Thoracic aorta (tissue), 2 donors: ENCODE results near the gene STARD10. TPM values are rescaled to one million over a fixed set of nuclear protein-coding genes. Genes with fewer than 3 reads are reported as not detected.

Experiments used
- ATAC-seq: fragments of 150-250 bp; one replicate; pipeline ENCODE4 v1.8.0; 2017; ENCODE audit warnings: low read depth; ENCODE audit not compliant: insufficient number of reproducible peaks, low FRiP score
- DNase-seq: peaks from one replicate; pipeline ENCODE4 v3.0.0-alpha.2; 2020; ENCODE audit warnings: low spot score
- H3K27ac ChIP-seq, 2 donors: fragments of 200-600 bp; sonication (generic); 1 replicate in 1 of 2; 2 replicates in 1 of 2; pipeline ENCODE4 v1.5.1; 2016; ENCODE audit warnings: mild to moderate bottlenecking in 2 of 2, moderate library complexity in 2 of 2
- H3K27me3 ChIP-seq: fragments of 200-600 bp; sonication (generic); replicated peaks from 2 replicates; pipeline ENCODE4 v1.6.0; 2016; ENCODE audit warnings: mild to moderate bottlenecking; ENCODE audit not compliant: insufficient read depth
- H3K36me3 ChIP-seq: fragments of 200-600 bp; sonication (generic); one replicate; pipeline ENCODE4 v1.5.1; 2016
- H3K4me1 ChIP-seq, 2 donors: fragments of 200-600 bp; sonication (generic); 1 replicate in 1 of 2; 2 replicates in 1 of 2; pipeline versions ENCODE4 v1.5.1 to v1.6.0; 2016; ENCODE audit warnings: low read depth in 2 of 2, mild to moderate bottlenecking in 1 of 2; ENCODE audit not compliant: control insufficient read depth in 1 of 2
- H3K4me3 ChIP-seq: fragments of 200-600 bp; sonication (generic); 2 replicates; pipeline ENCODE4 v1.5.1; 2016; ENCODE audit warnings: mild to moderate bottlenecking
- H3K9me3 ChIP-seq: fragments of 200-600 bp; sonication (generic); 2 replicates; pipeline ENCODE4 v1.5.1; 2016
- total RNA-seq, 2 donors: library from RNA; depleted of rRNA; stranded (reverse); fragments of >200 nt; gene quantifications; one replicate each; pipeline versions ENCODE4 v1.1.0 to v1.2.3, GENCODE V29; 2016
- TF ChIP-seq, protein P1 (sequence below): fragments of 200-600 bp; sonication (generic); IDR thresholded peaks from one replicate; pipeline ENCODE4 v1.5.1; 2019; ENCODE audit warnings: antibody characterized with exemption

Gene STARD10
- total RNA-seq, 2 donors from 2014 or later: 24.3 to 57.3 TPM

DNA sequence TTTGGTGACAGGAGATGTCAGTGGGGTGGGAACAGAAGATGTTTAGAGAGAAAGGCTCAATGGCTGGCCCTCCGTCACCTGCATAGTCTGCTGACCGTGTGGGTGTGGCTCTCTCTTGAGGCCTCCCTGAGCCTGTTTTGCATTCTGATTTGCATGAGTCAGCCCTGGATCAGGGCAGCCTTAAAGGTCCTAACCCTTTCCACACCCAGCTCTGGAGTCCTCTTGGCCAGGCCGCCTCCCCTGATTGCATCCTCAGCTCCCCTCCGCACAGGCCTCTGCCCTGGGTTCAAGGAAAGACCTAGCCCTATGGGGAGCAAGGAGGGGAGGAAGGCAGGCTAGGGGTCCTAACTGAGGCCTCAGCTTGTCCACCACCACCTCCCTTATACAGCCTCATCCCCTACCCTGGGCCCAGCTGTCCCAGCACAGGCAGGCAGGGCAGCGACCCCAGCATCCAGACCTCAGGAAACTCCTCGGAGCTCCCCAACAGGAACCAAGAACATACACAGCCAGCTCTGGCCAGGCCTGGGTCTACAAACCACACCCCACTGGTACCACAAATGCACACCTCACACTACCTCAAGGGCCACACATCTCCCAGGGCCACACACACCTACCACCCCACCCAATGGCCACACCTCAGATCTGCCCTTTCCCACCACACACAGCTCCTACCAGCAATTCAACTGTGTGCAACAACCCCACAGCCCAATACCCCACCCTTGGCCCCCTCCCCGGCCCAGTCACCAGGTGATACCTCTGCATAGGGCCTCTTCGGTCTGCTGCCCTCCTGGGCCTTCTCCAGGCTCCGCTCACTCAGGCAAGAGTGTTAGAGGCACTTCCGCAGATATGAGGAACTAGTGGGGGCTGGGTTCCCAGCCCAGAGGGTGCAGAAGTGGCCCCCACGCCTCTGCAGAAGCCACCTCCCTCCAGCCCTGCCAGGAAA, 55.4 kb downstream of the STARD10 start:
- no peak overlapping the region for H3K27ac ChIP-seq
- peak overlapping the region; percentile 14 for H3K4me3 ChIP-seq
- peaks cover 13 to 27% of the 10 kb centered on the region in 2 donors for H3K4me1 ChIP-seq
- no peaks in the 10 kb centered on the region for H3K27me3 ChIP-seq
- H3K36me3 ChIP-seq: no peaks in the 10 kb centered on the region
- TF ChIP-seq, protein P1, sequence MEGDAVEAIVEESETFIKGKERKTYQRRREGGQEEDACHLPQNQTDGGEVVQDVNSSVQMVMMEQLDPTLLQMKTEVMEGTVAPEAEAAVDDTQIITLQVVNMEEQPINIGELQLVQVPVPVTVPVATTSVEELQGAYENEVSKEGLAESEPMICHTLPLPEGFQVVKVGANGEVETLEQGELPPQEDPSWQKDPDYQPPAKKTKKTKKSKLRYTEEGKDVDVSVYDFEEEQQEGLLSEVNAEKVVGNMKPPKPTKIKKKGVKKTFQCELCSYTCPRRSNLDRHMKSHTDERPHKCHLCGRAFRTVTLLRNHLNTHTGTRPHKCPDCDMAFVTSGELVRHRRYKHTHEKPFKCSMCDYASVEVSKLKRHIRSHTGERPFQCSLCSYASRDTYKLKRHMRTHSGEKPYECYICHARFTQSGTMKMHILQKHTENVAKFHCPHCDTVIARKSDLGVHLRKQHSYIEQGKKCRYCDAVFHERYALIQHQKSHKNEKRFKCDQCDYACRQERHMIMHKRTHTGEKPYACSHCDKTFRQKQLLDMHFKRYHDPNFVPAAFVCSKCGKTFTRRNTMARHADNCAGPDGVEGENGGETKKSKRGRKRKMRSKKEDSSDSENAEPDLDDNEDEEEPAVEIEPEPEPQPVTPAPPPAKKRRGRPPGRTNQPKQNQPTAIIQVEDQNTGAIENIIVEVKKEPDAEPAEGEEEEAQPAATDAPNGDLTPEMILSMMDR: no peak
- no peaks in the 10 kb centered on the region for H3K9me3 ChIP-seq
- DNase-seq (no peak), ATAC-seq (no peak)

DNA sequence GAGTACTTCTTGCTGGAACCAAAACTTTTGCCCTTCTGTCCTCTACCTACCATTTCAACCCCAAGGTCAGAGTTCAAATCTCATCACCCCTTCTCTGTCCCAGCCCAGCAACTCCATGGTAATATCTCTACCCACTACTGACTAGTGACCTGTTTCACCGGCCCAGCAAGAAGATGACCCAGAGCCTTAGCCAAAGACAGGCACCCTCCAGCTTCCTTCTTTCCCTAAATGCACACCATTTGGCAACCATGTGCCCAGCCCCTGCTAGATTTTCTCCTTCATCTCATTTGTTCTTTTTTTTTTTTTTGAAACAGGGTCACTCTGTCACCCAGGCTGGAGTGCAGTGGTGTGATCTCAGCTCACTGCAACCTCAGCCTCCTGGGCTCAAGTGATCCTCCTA, 56.5 kb downstream of the STARD10 start:
- TF ChIP-seq, protein P1: no peak
- Histone ChIP-seq H3K4me1 (peaks cover 13 to 16% of the 10 kb centered on the region in 2 donors), H3K27ac (peak overlapping the region in 1 of 2 donors; percentile 57), H3K4me3 (no peak overlapping the region), H3K9me3 (no peaks in the 10 kb centered on the region), H3K36me3 (no peaks in the 10 kb centered on the region), H3K27me3 (no peaks in the 10 kb centered on the region)
- DNase-seq: no peak
- ATAC-seq: no peak

DNA sequence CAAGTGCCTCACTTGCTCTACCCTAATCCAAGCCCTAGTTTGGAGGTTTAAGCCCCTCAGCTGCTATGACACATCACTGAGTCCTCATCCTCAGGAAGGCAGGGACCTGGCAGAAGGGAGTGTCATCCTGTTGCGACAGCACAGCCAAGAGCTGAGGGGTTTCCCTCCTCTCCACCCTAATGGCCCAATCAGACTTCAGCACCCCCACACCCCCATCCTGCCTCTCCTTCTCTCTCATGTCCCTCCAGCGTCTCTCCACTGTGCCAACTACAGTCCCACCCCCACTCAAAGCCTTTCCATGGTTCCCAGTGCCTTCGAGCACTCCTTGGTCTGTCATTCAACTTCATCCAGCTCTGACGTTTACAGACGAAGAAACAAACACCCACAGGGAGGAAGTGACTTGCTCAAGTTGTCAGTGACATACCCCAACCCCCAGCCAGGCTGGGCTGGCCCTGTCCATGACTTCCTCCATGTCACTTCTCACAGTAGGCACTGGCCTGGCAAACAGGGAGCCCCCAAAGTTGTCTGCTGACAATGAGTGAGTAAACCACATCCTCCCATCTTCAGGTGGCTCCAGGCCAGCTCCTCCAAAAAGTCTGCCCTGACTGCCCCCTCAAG, 57.3 kb downstream of the STARD10 start:
- Histone ChIP-seq H3K36me3 (no peaks in the 10 kb centered on the region), H3K4me1 (peaks cover 10% of the 10 kb centered on the region in 2 donors), H3K27me3 (no peaks in the 10 kb centered on the region), H3K9me3 (no peaks in the 10 kb centered on the region), H3K27ac (peak overlapping the region; percentile 11 to 57), H3K4me3 (no peak overlapping the region)
- ATAC-seq (no peak), DNase-seq (no peak)
- TF ChIP-seq, protein P1: no peak

DNA sequence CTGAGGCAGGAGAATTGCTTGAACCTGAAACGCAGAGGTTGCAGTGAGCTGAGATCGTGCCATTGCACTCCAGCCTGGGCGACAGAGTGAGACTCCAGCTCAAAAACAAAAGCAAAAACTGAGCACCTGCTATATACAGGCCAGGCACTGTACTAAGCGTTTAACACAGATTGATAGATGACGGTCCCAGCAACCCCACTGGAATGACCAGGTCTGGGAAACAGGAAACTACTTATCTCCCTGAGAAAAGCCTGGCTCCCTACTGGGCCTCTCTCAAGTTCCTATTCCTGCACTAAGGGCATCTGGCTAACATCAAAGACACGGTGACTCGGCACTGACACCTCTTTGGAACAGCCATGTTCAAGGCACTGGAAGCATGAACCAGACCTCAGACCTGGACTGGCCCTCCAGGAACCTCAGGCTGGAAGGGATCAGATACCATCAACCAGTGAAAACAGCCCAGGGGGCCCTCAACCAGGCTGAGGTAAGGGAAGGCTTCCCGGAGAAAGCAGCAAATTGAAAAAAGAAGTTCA, 58.3 kb downstream of the STARD10 start:
- no peaks in the 10 kb centered on the region for H3K9me3 ChIP-seq
- H3K27me3 ChIP-seq: no peaks in the 10 kb centered on the region
- TF ChIP-seq, protein P1: no peak
- no peaks in the 10 kb centered on the region for H3K36me3 ChIP-seq
- H3K4me3 ChIP-seq: no peak overlapping the region
- DNase-seq: no peak
- peak overlapping the region in 1 of 2 donors; percentile 7 for H3K27ac ChIP-seq
- peaks cover 4 to 10% of the 10 kb centered on the region in 2 donors for H3K4me1 ChIP-seq
- no peak for ATAC-seq

DNA sequence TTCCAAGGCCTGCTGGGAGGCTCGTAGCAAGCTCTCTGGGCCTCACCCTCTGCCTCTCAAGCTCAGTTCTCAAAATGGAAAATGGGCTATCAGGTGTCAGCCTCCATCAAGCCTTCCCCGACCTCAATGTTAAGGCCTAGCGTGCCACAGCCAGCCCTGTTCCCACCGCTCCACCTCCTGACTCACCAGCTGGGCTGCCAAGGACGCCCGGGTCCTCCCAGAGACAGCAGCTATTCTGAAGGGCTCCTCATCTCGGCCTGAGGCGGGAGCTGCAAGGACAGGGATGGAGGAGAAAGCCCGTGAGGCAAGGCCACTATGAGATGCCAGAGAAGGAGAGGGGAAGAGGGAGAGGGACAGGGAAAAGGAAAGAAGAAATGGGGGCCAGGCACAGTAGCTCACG, 61.5 kb downstream of the STARD10 start:
- H3K4me3 ChIP-seq: no peak overlapping the region
- no peaks in the 10 kb centered on the region for H3K9me3 ChIP-seq
- ATAC-seq: no peak
- TF ChIP-seq, protein P1: no peak
- H3K4me1 ChIP-seq: peaks cover 3 to 4% of the 10 kb centered on the region in 2 donors
- H3K36me3 ChIP-seq: no peaks in the 10 kb centered on the region
- H3K27me3 ChIP-seq: no peaks in the 10 kb centered on the region
- no peak for DNase-seq
- H3K27ac ChIP-seq: no peak overlapping the region
